Activated naive CD8-positive, alpha-beta T cell treated with anti-CD3 and anti-CD28 coated beads, Interleukin-2, amount 50 U/mL, for 16 hours (primary cell): ENCODE results near the gene MBP.
"Not testable (repeated sequence)": the region's sequence is repeated elsewhere in the genome, so short reads cannot be mapped to it uniquely, and the experiment has no call there.

Experiments
- DNase-seq: peaks from one replicate; pipeline ENCODE4 v3.0.0-alpha.2; 2020; ENCODE audit warnings: low read depth, low spot score

The MBP gene

GRCh38 chr18:76973520-76974266 is 158.9 kb downstream of the MBP start:
- no peak for DNase-seq

GRCh38 chr18:76972846-76973519 is 159.6 kb downstream of the MBP start:
- no peak for DNase-seq

- DNase-seq, result no peak
These were observed 160.3 kb downstream of the MBP start for GRCh38 chr18:76972241-76972640.

GRCh38 chr18:76970770-76971559 is 161.6 kb downstream of the MBP start:
- DNase-seq, result no peak

GRCh38 chr18:76967721-76968472 is 164.7 kb downstream of the MBP start:
- DNase-seq, result no peak

GRCh38 chr18:76967299-76967698 is 165.3 kb downstream of the MBP start:
- DNase-seq, result not testable (repeated sequence)

GRCh38 chr18:76965555-76966151 is 166.9 kb downstream of the MBP start:
- DNase-seq, result not testable (repeated sequence)

- no peak for DNase-seq
These were observed 168.6 kb downstream of the MBP start for GRCh38 chr18:76963936-76964335.

GRCh38 chr18:76962851-76963250 is 169.7 kb downstream of the MBP start:
- no peak for DNase-seq

GRCh38 chr18:76960528-76961035 is 172.0 kb downstream of the MBP start:
- DNase-seq, result no peak

- no peak for DNase-seq
These were observed 173.0 kb downstream of the MBP start for GRCh38 chr18:76959605-76960004.

GRCh38 chr18:76958692-76959341 is 173.8 kb downstream of the MBP start:
- no peak for DNase-seq

- no peak for DNase-seq
These were observed 174.9 kb downstream of the MBP start for GRCh38 chr18:76957384-76958355.

GRCh38 chr18:76956648-76957047 is 175.9 kb downstream of the MBP start:
- no peak for DNase-seq

GRCh38 chr18:76955524-76956170 is 176.9 kb downstream of the MBP start:
- no peak for DNase-seq

GRCh38 chr18:76953583-76954233 is 178.9 kb downstream of the MBP start:
- no peak for DNase-seq

GRCh38 chr18:76953156-76953555 is 179.4 kb downstream of the MBP start:
- no peak for DNase-seq

- no peak for DNase-seq
These were observed 179.8 kb downstream of the MBP start for GRCh38 chr18:76952747-76953146.
